Ramos (cell line): ENCODE results near the gene YWHAB.
"Not testable (repeated sequence)": the region's sequence is repeated elsewhere in the genome, so short reads cannot be mapped to it uniquely, and the experiment has no call there.

ENCODE experiments used
- in situ Hi-C: fragments of 300-500 bp; cut with MboI; formaldehyde crosslinking; loops from one replicate; pipeline ENCODE4 v1.14.3; 2022; ENCODE audit warnings: low sequenced_read_pairs; ENCODE audit not compliant: unreplicated experiment

YWHAB gene

DNA sequence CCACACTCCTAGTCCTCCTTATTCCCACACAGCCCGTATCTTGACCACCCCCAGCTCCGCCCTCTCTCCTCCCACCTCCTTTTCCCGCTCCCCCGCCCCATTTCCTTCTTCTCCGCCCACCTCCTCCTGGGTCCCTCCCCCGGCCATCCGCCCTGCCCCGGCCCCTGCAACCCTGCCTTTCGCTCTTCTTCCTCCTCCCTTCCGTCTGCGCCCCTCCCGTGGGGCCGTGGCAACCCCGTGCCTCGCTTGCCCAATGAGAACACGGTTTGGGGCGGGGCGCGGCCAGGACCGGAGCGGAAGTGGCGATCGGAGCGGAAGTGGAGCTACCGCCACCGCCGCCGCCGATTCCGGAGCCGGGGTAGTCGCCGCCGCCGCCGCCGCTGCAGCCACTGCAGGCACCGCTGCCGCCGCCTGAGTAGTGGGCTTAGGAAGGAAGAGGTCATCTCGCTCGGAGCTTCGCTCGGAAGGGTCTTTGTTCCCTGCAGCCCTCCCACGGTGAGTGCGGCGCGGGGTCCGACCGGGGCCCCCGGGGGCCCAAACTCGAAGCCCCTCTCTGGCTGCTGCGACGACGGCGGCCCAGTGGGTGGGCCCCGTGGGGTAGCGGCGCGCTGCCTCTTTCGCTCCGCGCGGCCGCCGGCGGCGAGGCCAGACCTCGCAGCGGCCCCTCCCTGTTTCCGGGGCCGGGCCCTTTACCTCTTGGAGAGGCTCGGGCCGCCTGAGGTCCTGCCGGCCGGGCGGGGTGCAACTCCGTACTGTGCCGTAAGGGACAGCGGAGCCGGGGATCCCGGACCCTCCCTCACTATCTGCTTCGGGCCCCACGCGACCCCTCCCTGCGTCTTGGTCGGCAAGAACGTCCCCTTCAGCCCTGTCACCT is at the start of gene YWHAB:
YWHAB (plus strand) TSS at position 314 of the 874 bp plus-strand sequence. CDS start 15,829 bp downstream, outside the sequence.
- in situ Hi-C loops = no loop called here

DNA sequence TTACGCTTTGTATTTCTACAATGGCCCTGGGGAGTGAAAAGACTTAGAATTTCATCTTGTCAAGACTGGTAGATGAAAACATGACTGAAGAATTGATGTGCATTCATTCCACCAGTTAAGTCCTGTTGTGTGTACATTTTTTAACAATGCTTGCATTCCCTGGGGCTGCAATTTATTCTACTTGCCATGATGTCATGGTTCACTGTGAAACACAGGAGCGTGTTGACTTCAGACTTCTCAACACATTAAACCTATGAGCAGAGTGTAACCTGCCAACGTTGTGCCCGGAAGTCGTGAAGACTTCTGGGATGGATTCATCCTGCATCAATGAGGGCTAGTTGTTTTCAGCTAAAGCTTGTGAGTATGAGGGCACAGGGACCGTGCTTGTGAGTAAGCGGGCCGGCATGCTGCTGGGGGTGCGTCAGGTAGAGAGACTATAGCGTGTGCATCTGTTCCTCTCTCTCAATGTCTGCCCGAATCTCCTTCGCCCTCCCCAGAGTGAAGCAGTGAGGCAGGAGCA is 48.8 kb upstream of the YWHAB start:
- in situ Hi-C loops = no loop called here

DNA sequence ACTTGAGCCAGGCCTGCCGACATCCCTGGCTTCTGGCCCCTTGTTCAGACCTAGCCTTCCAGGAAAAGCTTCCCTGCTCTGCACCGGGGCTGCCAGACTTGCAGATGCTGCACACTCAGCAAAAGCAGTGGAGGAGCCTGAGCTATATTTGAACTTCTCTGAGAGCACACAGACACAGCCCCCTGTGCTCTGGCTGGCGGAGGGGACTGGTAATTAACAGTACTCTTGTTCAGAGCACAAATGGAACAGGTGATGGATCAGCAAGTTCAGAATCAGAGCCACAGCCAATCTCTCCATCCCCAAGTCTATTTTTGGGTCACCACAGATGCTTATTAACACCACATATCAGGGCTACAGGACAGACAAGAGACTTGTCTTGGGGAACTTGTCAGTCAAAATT is 47.6 kb upstream of the YWHAB start:
- in situ Hi-C loops = no loop called here

DNA sequence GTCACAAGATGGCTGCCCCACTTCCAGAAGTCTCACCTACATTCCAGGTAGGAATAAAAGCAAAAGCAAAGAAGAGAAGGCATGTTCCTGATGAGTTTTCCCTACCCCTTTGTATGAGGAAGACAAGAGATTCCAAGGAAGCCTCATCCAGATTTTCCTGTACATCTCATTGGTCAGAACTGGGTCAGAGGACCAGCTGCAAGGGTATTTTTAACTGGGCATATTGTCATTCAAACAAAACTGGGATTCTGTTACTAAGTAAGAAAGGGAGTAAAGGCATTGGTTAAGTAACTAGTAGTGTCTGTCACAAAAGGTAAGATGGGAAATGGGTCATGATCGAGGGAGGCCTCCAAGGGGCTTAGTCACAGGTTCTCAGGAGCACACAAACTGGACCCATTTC is 47.0 kb upstream of the YWHAB start:
- in situ Hi-C loops = no loop called here

DNA sequence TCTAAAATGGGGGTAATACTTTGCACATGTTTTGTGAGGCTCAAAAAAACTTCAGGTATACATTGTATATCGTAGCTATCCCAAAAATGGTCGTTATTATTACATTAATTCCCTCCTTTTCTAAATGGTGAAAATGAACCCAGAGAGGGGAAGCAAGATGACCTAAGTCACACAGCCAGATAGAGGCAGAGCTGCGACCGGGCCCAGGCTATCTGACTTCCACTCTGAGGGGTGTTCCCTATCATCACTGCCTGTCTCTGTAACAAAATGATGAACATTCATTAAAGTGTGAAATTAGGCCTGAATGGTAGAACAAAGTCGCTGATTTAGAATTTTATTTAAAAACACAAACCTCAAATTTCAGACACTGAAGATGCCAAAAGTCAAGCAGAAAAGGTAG is 46.0 kb upstream of the YWHAB start:
- in situ Hi-C loops = no loop called here

DNA sequence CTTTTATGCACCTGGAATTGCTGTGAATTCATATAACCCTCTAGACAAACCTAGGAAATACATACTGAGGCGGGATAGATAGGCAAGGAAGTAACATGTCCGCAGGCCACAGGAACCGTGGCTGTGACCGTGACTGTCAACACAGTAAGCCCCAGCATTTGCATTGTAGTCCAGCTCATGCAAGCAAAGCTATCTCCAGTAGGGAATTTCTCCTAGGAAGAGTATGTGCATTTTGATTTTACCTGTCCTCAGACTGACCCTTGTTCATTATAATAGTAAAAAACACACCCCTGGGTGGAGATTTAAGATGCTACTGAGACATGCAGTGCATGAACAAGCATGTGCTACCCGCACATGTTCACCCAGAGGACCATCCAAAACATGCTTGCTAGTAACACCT is 44.7 kb upstream of the YWHAB start:
- in situ Hi-C loops = no loop called here

DNA sequence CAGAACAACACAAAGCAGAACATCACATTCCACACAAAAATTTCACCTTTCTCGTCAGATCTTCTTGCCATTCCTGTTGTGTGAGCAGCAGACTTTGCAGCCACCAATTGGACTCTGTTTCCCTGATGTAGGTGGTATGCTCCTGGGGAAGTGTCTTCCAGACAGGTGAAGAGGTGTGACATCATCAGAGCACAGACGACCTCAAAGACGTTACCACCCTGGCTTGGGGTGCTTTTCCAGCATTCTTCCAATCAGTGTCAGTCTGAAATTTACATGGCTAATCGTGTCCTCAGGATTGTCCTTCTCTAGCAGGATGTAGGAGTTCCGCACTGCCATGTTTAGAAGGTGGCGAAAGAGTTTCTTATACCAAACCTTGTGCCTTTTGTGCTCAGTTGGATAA is 43.5 kb upstream of the YWHAB start:
- in situ Hi-C loops = no loop called here

DNA sequence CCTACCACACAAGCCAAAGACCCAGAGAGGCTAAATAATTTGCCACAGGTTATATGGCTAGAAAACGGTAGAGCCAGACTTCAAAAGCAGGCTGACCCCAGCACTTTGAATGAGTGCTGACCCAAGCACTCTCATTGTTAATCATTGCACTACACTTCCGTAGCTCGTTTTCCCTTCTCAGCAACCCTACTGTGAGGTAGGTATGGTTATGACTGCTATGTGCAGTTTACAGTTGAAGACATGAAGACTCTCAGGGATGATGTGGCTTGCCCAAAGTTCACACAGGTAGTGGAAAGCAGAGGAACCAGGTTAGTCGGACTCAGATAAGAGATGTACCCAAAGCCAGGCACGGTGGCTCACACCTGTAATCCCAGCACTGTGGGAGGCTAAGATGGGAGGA is 41.6 kb upstream of the YWHAB start:
- in situ Hi-C loops = no loop called here

DNA sequence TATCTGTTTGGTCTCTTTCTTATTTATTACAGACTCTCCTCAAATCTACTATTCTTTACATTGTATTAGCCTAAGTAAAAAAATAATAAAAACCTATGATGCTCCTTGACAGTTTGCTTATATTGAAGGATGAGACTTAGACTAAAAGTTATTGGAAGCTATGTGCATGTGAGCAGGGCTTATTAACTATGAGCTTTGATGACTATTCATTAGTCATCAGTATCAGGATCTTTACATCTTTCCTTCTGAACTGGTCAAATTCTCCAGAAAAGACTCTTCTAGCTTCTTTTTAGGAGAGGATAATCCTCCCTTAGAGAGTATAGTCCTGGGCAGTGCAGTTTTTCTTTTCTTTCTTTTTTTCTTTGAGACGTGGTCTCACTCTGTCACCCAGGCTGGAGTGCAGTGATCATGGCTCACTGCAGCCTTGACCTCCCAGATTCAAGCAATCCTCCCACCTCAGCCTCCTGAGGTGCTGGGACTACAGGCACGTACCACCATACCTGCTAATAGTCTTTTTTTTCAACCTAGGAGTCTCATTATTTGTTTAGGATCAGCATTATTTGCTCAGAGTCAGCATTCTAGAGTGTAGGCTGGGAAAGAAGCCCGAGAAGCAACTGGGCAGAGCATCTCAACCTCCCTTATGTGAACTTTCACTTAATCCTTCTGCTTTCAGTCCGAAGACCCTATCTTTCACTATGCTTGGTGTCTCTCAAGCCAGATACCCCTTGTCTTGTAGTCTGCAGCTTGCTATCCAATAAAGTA is 37.1 kb upstream of the YWHAB start:
- in situ Hi-C loops = no loop called here

DNA sequence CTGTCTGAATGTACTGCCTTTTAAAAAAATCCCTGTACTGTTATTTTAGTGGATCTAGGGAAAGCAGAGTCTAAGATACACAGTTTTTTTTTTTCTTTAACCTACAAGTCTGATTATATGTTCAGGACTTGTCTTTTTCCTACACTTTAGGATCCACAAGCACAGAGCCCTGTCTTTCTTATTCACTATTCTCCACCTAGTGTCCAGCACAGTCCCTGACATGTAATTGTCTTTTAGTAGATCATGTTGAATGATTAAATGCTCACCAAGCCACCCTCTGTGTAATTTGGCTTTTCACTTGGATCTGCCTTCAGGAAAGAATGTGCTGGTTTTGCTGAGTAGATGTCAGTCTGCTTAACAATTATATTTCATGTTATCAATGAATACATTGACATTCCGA is 35.8 kb upstream of the YWHAB start:
- in situ Hi-C loops = no loop called here

DNA sequence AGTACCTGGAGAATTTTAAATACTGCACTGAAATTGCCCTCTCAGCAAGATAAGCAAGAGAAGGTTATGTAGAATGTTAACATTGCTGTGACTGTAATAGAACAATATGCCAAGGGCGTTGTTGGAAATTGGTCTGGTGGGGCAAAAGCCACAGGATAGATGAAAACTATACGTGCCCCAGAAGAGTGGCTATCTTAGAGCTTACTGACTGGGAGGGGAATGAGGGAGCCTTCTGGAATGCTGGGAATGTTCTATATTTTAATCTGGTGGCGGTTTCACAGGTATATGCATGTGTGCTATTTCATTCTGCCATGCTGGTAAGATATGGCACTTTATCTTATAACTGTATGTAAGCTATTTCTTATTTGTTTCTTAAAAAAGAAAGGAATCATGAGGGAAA is 35.2 kb upstream of the YWHAB start:
- in situ Hi-C loops = no loop called here

DNA sequence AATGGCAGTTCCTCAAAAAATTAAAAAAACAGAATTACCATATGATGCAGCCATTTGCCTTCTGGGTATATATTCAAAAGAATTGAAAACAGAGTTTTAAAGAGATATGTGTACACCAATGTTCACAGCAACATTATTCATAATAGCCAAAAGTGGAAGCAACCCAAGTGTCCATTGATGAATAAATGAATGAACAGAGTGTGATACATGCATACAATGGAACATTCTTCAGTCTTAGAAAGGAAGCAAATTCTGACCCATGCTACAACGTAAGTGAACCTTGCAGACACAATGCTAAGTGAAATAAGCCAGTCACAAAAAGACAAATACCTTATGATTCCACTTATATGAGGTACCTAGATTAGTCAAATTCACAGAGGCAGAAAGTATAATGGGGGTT is 34.7 kb upstream of the YWHAB start:
- in situ Hi-C loops = no loop called here

DNA sequence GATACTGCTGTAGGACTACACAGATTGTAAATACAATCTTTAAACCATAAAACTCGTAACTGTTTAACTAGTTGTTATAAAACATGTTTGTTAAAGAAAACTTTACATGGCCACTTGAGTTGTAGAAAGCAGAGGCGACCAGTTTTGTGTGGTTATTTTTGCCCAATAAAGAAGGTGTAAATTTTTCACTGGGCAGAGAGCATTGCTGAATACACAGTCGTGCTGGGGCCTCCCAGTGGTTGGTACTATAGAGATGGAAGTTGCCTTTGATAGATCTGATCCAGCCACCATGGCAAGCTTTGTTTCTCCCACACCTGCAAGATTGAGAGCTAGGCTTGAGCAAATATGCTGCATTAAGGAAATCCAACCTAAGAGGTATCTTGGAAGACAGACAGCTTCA is 34.0 kb upstream of the YWHAB start:
- in situ Hi-C loops = no loop called here

DNA sequence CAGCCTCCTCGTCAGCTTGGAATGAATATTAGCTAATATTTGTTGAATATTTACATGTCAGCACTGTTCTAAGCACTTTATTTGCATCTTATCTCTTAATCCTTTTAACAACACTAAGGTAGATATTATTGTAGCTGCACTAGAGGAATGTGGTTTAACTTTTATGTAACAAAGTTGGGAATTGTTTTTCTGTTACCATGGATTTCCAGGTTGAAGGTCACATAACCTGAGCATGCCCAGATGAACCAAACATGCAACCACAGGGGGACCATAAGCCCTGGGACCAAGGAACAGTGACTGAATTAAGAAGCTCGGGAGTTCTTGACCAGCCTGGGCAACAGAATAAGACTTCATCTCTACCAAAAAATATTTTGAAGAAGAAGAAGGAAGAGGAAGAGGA is 29.1 kb upstream of the YWHAB start:
- in situ Hi-C loops = loop anchor here (5.0 kb wide), 1 partner anchor 169 kb away; no protein-coding TSS in a partner anchor

DNA sequence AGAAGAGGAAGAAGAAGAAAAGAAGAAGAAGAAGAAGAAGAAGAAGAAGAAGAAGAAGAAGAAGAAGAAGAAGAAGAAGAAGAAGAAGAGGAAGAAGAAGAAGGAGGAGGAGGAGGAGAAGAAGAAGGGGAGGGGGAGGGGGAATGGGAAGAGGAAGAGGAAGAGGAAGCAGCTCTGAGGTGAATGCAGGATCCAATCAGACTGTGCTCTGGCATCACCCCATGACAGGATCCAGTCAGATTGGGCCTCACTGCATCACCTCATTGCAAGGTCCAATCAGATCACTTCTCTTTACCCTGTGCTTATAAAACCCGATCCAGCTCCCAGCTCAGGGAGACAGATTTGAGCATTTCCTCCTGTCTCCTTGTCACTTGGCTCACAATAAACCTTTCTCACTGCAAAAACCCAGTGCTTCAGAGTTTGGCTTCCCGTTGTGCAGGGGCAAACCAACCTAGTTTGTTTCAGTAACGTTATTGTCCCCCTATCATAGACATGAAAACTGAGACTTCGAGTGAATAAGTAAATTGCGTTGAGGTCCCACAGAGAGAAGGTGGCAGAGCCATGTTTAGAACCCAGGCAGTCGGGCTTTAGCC is 28.6 kb upstream of the YWHAB start:
- in situ Hi-C loops = loop anchor here (5.0 kb wide), 1 partner anchor 170 kb away; no protein-coding TSS in a partner anchor

DNA sequence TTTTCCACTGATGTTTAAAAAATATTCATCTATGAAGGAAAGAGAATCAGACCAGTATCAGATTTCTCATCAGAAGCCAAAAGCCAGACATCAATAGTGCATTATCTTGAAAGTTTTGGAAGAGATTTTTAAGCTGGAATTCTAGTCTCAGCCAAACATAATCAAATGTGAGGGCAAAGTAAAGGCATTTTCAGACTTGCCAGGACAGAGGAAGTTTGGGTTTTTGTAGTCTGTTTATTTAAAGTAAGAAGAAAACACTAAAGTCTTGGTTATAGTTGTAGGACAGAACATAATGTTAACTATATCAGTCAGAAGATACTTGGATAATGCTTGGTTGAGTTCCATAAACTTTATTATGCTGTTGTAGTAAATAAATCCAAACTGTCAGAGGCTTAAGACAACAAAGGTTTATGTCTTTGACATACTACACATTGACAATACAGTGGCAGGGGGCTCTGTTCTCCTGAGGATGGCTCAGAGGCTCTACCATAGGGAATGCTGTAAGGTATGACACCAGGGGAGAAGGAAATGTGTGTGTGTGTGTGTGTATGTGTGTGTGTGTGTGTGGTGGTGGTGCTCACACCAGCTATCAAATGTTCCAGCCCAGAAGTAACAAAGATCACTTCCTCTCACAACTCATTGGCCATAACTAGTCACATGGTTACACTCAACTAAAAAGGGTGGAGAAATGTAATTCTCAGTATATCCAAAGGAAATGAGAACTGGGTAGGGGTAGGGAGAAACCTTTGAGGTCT is 26.7 kb upstream of the YWHAB start:
- in situ Hi-C loops = loop anchor here (5.0 kb wide), 1 partner anchor 171 kb away; no protein-coding TSS in a partner anchor

DNA sequence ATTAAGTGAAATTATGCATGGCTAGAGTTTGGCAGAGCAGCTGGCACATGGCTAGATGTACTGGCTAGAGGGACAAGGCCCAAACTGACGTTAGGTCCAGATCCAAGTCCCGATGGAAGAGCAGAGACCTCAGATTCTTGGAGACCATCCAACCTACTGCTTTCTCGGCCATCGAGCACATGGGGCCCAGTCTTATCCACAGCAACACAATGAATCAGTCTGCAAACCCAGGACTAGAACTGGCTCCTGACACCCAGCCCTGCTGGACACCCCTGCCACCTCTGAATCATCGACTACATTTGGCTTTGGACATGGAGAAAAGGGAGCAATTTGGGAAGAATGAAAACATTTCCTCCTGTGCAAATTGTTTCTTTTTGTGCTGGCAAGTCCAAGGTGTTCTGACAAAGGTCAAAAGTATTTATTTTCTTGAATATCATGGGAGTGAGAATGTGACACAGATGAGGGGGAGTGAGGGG is 23.9 kb upstream of the YWHAB start:
- in situ Hi-C loops = no loop called here

DNA sequence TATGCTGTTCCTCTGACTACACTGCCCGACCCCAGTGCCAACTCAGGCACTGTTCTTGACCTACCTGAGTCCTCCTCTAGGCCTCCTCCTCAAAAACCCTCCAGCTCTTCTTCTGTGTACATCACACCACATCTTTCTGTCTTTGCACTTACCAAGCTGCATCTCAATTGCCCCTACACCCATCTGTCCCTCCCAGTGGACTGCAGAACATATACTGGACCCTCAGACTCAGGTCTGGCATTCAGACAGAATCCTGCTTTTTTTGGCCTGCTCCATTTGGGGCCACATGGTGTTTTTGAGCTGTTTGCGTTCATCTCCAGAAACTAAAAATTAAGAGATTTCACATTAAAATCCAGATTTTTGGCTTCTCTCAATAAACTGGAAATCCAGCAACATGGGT is 23.2 kb upstream of the YWHAB start:
- in situ Hi-C loops = no loop called here

DNA sequence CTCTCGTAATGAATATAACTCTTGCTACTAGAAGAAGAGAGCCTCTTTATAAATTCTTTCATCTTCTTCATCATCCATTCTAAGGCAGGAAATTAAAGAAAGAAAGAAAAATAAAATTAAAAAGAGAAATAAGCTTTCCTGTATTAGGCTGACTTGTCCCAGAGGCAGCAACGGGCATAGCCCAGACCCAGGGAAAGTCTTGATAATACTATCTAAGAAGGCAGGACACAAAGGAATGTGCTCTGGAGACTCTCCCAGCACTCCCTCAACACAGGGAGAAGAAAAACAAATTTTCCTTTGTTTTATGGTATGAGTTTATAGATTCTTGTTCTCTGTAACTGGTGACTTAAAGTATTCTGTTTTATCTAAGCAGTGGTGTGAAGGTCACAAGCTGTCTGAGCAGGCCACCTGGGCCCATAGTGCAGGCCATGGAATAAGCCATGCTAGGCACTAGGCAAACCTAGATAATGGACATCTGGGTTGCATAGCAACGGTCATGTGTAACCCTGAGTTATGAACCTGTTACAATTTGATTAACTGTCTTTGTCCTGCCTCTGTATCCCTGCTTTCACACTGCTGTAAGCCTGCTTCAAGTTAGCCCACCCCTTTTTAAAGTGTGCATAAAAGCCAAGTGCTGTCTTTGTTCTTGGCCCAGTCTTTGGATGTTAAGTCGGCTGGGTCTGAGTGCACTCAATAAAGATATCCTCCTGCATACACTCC is 22.0 kb upstream of the YWHAB start:
- in situ Hi-C loops = not testable (repeated sequence)
